ACHN (cell line): ENCODE results near the gene KLK12.
"Not testable (repeated sequence)": the region's sequence is repeated elsewhere in the genome, so short reads cannot be mapped to it uniquely, and the experiment has no call there.

Experiments used
- DNase-seq: peaks from one replicate; pipeline ENCODE4 v3.0.0-alpha.2; 2015
- in situ Hi-C: cut with HindIII; loops from 2 replicates; pipeline ENCODE4 v1.10.0; 2017; ENCODE audit warnings: low sequenced_read_pairs, low pct_ligation_motif_present, low pct_unique_long_range_greater_than_20kb

Gene KLK12

GRCh38 chr19:51001515-51001914 is 33.3 kb downstream of the KLK12 start, which contains the start of gene KLK8:
Gene KLK8 (minus strand): TSS chr19:51001604. CDS start chr19:51001167, 437 bp downstream.
- in situ Hi-C loops: no loop called here
- DNase-seq: no peak

- in situ Hi-C loops: no loop called here
- DNase-seq: no peak
Measured at GRCh38 chr19:51000981-51001380, 33.8 kb downstream of the KLK12 start.

DNA sequence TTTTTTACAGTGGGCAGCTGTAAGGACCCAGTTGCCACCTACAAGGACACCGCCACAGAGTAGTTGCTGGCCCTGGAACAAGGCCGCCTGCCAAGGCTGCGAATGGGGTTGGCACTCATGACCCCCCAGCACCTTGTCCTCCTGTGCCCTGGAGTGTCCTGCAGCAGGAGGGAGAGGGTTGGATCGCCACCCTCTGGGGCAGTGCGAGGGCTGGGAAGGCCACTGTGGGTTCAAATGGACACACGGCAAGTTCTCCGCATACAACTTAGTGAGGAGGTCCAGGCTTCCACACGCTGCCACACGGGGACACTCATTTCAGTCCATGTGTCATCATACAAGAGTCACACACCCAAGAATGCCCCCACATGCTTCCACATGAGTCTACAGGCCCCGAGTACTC is 34.4 kb downstream of the KLK12 start:
- in situ Hi-C loops: no loop called here
- DNase-seq: no peak

- in situ Hi-C loops: no loop called here
- no peak for DNase-seq
Measured at GRCh38 chr19:50998686-50999085, 36.1 kb downstream of the KLK12 start.

DNA sequence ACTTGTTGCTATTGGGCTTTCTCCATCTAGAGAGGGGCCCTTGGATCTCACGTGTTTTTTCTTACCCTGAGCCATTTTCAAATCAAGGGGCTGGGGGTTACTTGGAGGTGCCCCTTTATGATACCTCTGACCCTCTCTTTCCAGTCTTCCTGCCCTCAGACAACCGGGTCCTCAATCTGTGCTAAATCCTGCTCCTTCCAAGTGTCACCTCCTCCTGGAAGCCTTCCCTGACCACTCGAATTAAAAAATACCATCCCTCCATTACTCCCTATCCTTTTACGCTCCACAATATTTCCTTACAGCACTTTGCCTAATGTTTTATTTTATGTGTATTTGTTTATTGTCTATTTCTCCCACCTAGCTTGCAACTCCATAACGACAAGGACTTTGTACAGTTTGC is 36.7 kb downstream of the KLK12 start:
- no peak for DNase-seq
- in situ Hi-C loops: no loop called here

GRCh38 chr19:50994129-50994528 is 40.7 kb downstream of the KLK12 start:
- no peak for DNase-seq
- in situ Hi-C loops: no loop called here

GRCh38 chr19:50992666-50993035 is 42.2 kb downstream of the KLK12 start:
- in situ Hi-C loops: no loop called here
- no peak for DNase-seq

GRCh38 chr19:50984416-50984815 is 50.4 kb downstream of the KLK12 start:
- in situ Hi-C loops, DNase-seq: not testable (repeated sequence)

GRCh38 chr19:50983625-50984292 is 51.0 kb downstream of the KLK12 start, which contains the start of gene KLK7:
Gene KLK7 (minus strand): TSS chr19:50983917. CDS start chr19:50982399, 1,518 bp downstream.
- in situ Hi-C loops: no loop called here
- no peak for DNase-seq

- in situ Hi-C loops: no loop called here
- DNase-seq: no peak
Measured at GRCh38 chr19:50982186-50982585, 52.6 kb downstream of the KLK12 start.

DNA sequence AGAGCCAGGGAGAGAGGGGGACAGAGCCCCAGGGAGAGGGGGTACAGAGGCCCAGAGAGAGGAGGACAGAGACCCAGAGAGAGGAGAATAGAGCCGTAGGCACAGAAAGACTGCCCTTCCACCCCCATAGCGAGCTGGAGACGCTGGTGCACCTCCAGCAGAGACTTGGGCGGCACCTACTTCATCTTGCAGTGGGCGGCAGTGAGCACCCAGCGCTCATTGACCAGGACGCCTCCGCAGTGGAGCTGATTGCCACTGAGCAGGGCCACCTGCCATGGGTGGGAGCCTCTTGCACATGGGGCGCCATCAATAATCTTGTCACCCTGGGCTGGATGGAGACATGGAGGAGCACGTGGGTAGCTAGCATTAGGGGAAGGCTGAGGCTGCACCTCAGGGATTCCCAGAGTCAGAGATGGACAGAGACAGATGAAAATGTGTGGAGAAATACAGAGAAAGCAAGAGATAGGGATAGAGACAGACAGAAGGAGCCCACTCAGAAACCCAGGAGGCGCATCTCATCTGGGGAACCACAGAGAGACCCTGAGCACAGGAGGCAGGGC is 53.1 kb downstream of the KLK12 start:
- in situ Hi-C loops: no loop called here
- no peak for DNase-seq

- in situ Hi-C loops: no loop called here
- no peak for DNase-seq
Measured at GRCh38 chr19:50980208-50980607, 54.6 kb downstream of the KLK12 start.

DNA sequence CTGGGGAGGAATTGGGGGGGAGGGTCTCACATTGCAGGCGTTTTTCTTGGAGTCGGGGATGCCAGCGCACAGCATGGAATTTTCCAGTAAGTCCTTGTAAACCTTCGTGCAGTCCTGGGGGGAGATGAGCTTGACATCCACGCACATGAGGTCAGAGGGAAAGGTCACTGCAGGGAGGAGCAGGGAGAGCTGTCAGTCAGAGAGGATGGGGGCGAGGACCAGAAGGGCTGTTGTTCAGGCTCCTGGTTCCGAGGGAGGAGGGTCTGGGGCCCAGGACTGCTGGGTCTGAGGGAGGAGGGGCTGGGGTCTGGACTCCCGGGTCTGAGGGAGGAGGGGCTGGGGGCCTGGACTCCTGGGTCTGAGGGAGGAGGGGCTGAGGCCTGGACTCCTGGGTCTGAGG is 55.0 kb downstream of the KLK12 start:
- in situ Hi-C loops: no loop called here

More for the DNA sequence above, 55.0 kb downstream of the KLK12 start:
- no peak for DNase-seq
